GM12878 (cell line): ENCODE results near the gene DCUN1D4. TPM values are rescaled to one million over a fixed set of nuclear protein-coding genes. Genes with fewer than 3 reads are reported as not detected.

Experiments
- ATAC-seq: fragments of 200-7000 bp; cut with Tn5 transposase; 3 replicates; pipeline ENCODE4 v1.9.1; 2020; ENCODE audit warnings: mild to moderate bottlenecking, moderate library complexity
- BruUV-seq: library from RNA; stranded (reverse); fragments of 400-500 nt; replicated peaks from 2 replicates; lab custom pipeline; 2021; lab: Mats Ljungman, UMichigan
- CTCF ChIA-PET: fragments of 300-600 bp; sonication (Branson Sonifier 250); formaldehyde crosslinking; extraction: SDS; loops from one replicate; lab custom pipeline; 2021; ENCODE audit warnings: inconsistent platforms; lab: Yijun Ruan, JAX
- POLR2A ChIA-PET: fragments of 350-600 bp; formaldehyde crosslinking; extraction: SDS; loops from one replicate; lab custom pipeline; 2021; ENCODE audit warnings: inconsistent platforms; lab: Charles Lee
- RAD21 ChIA-PET: fragments of 300-600 bp; sonication (Branson Sonifier 250); formaldehyde crosslinking; loops from one replicate; lab custom pipeline; 2023; ENCODE audit warnings: antibody characterized with exemption; ENCODE audit not compliant: unreplicated experiment; lab: Charles Lee
- SMC1A ChIA-PET: fragments of 300-600 bp; sonication (Branson Sonifier 250); formaldehyde crosslinking; loops from one replicate; lab custom pipeline; 2023; ENCODE audit not compliant: unreplicated experiment, uncharacterized antibody; lab: Charles Lee
- DNase-seq: peaks from one replicate; pipeline ENCODE4 v3.0.0-alpha.2; 2011; ENCODE audit warnings: low read depth, low spot score
- FAIRE-seq: peaks from 3 replicates; lab custom pipeline; 2011; peaks lifted over from hg19 to GRCh38; lab: Jason Lieb, UNC
- H2AFZ ChIP-seq: 2 replicates; pipeline ENCODE4 v1.6.0; 2011; ENCODE audit warnings: low read depth, low read length, control low read depth; ENCODE audit not compliant: control insufficient read depth
- H3K27ac ChIP-seq: 2 replicates; pipeline ENCODE4 v1.5.1; 2011; ENCODE audit warnings: control low read depth; ENCODE audit not compliant: control insufficient read depth, insufficient read depth
- H3K27me3 ChIP-seq, 2 experiments: replicated peaks in 1 of 2; 2 replicates each; pipeline versions ENCODE4 v1.6.0 to v1.6.1; 2011; ENCODE audit warnings: low read length in 1 of 2; ENCODE audit not compliant: control insufficient read depth in 2 of 2, insufficient read depth in 2 of 2
- H3K36me3 ChIP-seq, 2 experiments: 2 replicates each; pipeline ENCODE4 v1.5.1; 2011; ENCODE audit warnings: low read length in 1 of 2; ENCODE audit not compliant: control insufficient read depth in 2 of 2, insufficient read depth in 2 of 2
- H3K4me1 ChIP-seq: 2 replicates; pipeline ENCODE4 v1.6.1; 2011; ENCODE audit warnings: mild to moderate bottlenecking, low read length, moderate library complexity, mixed read lengths; ENCODE audit not compliant: control insufficient read depth, insufficient read depth
- H3K4me2 ChIP-seq: 2 replicates; pipeline ENCODE4 v1.6.0; 2011; ENCODE audit warnings: control low read depth; ENCODE audit not compliant: control insufficient read depth, insufficient read depth
- H3K4me3 ChIP-seq: fragments of 200-600 bp; sonication (generic); 2 replicates; pipeline ENCODE4 v1.5.1; 2016
- H3K79me2 ChIP-seq: 2 replicates; pipeline ENCODE4 v1.6.0; 2011; ENCODE audit warnings: low read length; ENCODE audit not compliant: control insufficient read depth, insufficient read depth
- H3K9ac ChIP-seq: 2 replicates; pipeline ENCODE4 v1.8.0; 2011; ENCODE audit warnings: low read length, control low read depth, mixed read lengths; ENCODE audit not compliant: control insufficient read depth, insufficient read depth
- H3K9me3 ChIP-seq: replicated peaks from 3 replicates; pipeline ENCODE4 v1.5.1; 2011; ENCODE audit warnings: mild to moderate bottlenecking, low read length; ENCODE audit not compliant: control insufficient read depth, insufficient read depth
- H4K20me1 ChIP-seq: 2 replicates; pipeline ENCODE4 v1.6.0; 2011; ENCODE audit not compliant: control insufficient read depth, insufficient read depth
- CUX1 ChIP-seq: IDR thresholded peaks from 2 replicates; pipeline ENCODE4 v1.6.1; 2012; ENCODE audit warnings: improper control_type of control experiment, low read depth, low read length; ENCODE audit not compliant: insufficient replicate concordance
- E2F4 ChIP-seq: IDR thresholded peaks from 2 replicates; pipeline ENCODE4 v1.6.1; 2012; ENCODE audit warnings: low read depth, low read length, improper control_type of control experiment
- EP300 ChIP-seq, 2 experiments: fragments of 150-350 bp in 1 of 2; IDR thresholded peaks; 2 replicates each; pipeline ENCODE4 v1.6.1; 2011 to 2012; ENCODE audit warnings: low read depth in 2 of 2, low read length in 2 of 2, borderline replicate concordance in 1 of 2, improper control_type of control experiment in 1 of 2, inconsistent platforms in 1 of 2; ENCODE audit not compliant: control insufficient read depth in 1 of 2
- ETV6 ChIP-seq, 2 experiments: fragments of 450-650 bp in 1 of 2; IDR thresholded peaks in 1 of 2; conservative IDR thresholded peaks in 1 of 2; 2 replicates each; pipeline ENCODE4 v1.6.1; 2014; ENCODE audit warnings: antibody characterized with exemption in 1 of 2, borderline replicate concordance in 1 of 2, low read depth in 1 of 2, mild to moderate bottlenecking in 1 of 2, moderate library complexity in 1 of 2
- FOS ChIP-seq: IDR thresholded peaks from 3 replicates; pipeline ENCODE4 v1.6.1; 2011; ENCODE audit warnings: borderline replicate concordance; ENCODE audit not compliant: insufficient read length; ENCODE audit errors: extremely low read depth
- FOXM1 ChIP-seq: IDR thresholded peaks from 2 replicates; pipeline ENCODE4 v1.6.1; 2012; ENCODE audit warnings: low read depth, mild to moderate bottlenecking, inconsistent platforms, low read length, moderate library complexity
- HDGF ChIP-seq: fragments of 450-650 bp; IDR thresholded peaks from 2 replicates; pipeline ENCODE4 v1.6.1; 2016; ENCODE audit warnings: antibody characterized with exemption
- KLF5 ChIP-seq: fragments of 450-650 bp; IDR thresholded peaks from 2 replicates; pipeline ENCODE4 v1.6.1; 2014; ENCODE audit warnings: mild to moderate bottlenecking; ENCODE audit not compliant: partially characterized antibody
- NR2C1 ChIP-seq: fragments of 450-650 bp; IDR thresholded peaks from 2 replicates; pipeline ENCODE4 v1.6.1; 2017; ENCODE audit warnings: antibody characterized with exemption, mild to moderate bottlenecking, moderate library complexity
- RB1 ChIP-seq: fragments of 450-650 bp; formaldehyde crosslinking; IDR thresholded peaks from 2 replicates; pipeline ENCODE4 v1.6.1; 2017; ENCODE audit warnings: mild to moderate bottlenecking, borderline replicate concordance
- SIN3A ChIP-seq: IDR thresholded peaks from 2 replicates; pipeline ENCODE4 v1.6.1; 2012; ENCODE audit warnings: low read depth, low read length, improper control_type of control experiment
- SP1 ChIP-seq: IDR thresholded peaks from one replicate; pipeline ENCODE4 v1.6.1; 2011; ENCODE audit warnings: low read depth, low read length
- TBL1XR1 ChIP-seq: IDR thresholded peaks from 2 replicates; pipeline ENCODE4 v1.6.1; 2012; ENCODE audit warnings: low read depth, low read length, improper control_type of control experiment
- TCF3 ChIP-seq: IDR thresholded peaks from 2 replicates; pipeline ENCODE4 v1.6.1; 2012; ENCODE audit warnings: low read depth, mild to moderate bottlenecking, low read length, borderline replicate concordance; ENCODE audit not compliant: insufficient read depth
- YY1 ChIP-seq: IDR thresholded peaks from 2 replicates; pipeline ENCODE4 v1.6.1; 2011; ENCODE audit warnings: low read depth, mild to moderate bottlenecking, low read length
- ZNF24 ChIP-seq: fragments of 450-650 bp; IDR thresholded peaks from 2 replicates; pipeline ENCODE4 v1.6.1; 2017; ENCODE audit warnings: antibody characterized with exemption, mild to moderate bottlenecking
- WGBS: methylation state at CpG from one replicate; pipeline ENCODE4 v1.1.6; 2016; ENCODE audit warnings: low lambda C conversion rate; ENCODE audit not compliant: insufficient replicate concordance, insufficient coverage; ENCODE audit errors: missing lambda C conversion rate; 5-methylcytosine and 5-hydroxymethylcytosine counted together
- in situ Hi-C: fragments of 300-500 bp; cut with MboI; formaldehyde crosslinking; loops from 9 replicates; pipeline ENCODE4 v1.14.3; 2018; ENCODE audit warnings: mixed read lengths
- intact Hi-C: fragments of 100-400 bp; cut with micrococcal nuclease; formaldehyde crosslinking; loops from one replicate; pipeline ENCODE4 v1.14.2; 2022; ENCODE audit not compliant: unreplicated experiment
- polyA plus RNA-seq, 11 experiments: library from polyadenylated mRNA; depleted of rRNA in 4 of 11; unstranded in 6 of 11; stranded (reverse) in 5 of 11; fragments of >200 nt; fragmentation: Nextera tagmentation in 4 of 11; fragmentation: Illumina TruSeq in 1 of 11; extraction: Ambion mirVana in 4 of 11; extraction: Trizol in 1 of 11; gene quantifications; 1 replicate in 1 of 11; 2 replicates in 10 of 11; pipeline versions ENCODE4 v1.2.1 to v1.2.3, GENCODE V29; 2011 to 2016; ENCODE audit warnings: inconsistent platforms in 2 of 11, missing spikeins in 2 of 11, low read depth in 1 of 11
- total RNA-seq, 4 experiments: library from RNA; depleted of rRNA in 3 of 4; stranded (reverse); fragments of >200 nt in 3 of 4; fragmentation: Illumina TruSeq in 1 of 4; extraction: Trizol in 1 of 4; gene quantifications; 2 replicates each; pipeline versions ENCODE4 v1.2.1 to v1.2.3, GENCODE V29; 2013 to 2021

The DCUN1D4 gene
- total and polyA plus RNA-seq, 10 of the 15 experiments (the other 5 are each of a cell fraction or from before 2014, with no cell fraction given) = 7.1 to 62.6 (median 16.8) TPM

GRCh38 chr4:51867689-51868448 lies 24.9 kb downstream of the DCUN1D4 start (continued):
- no peak for TF ChIP-seq ETV6 (conservative IDR thresholded peaks at IDR 0.05 in 1 of 2, IDR thresholded peaks at IDR 0.05 in 1 of 2; ENCODE audit: borderline replicate concordance in 1 of 2, low read depth in 1 of 2)
- TF ChIP-seq SIN3A = no peak
- no peak for TF ChIP-seq E2F4
- no peak for TF ChIP-seq FOXM1
- TF ChIP-seq ZNF24 = no peak
- no peak for TF ChIP-seq KLF5

- no peak overlapping the region for H2AFZ ChIP-seq
- RAD21 ChIA-PET = interaction anchor here (0.7 kb wide), 1 partner anchor 169 kb away, joined by 3 read pairs; no protein-coding TSS in a partner anchor
- no TSS peak for BruUV-seq
- DNase-seq (no peak), FAIRE-seq (no peak), ATAC-seq (no peak)
- POLR2A ChIA-PET = no interaction called here
- intact Hi-C loops (no loop called here), in situ Hi-C loops (no loop called here)
- H3K79me2 ChIP-seq = no peaks in the 10 kb centered on the region
- WGBS = 97% methylated on average over 2 of the region's 2 CpGs
- H3K9ac ChIP-seq = no peak overlapping the region
- H3K4me1 ChIP-seq = no peaks in the 10 kb centered on the region
- peaks cover 17 to 25% of the 10 kb centered on the region in 2 experiments for H3K36me3 ChIP-seq
- no peak overlapping the region for H3K4me3 ChIP-seq
- H3K27ac ChIP-seq = no peak overlapping the region
- SMC1A ChIA-PET = interaction anchor here (0.8 kb wide), 1 partner anchor 19 kb away, joined by 3 read pairs; no protein-coding TSS in a partner anchor
- no peak overlapping the region for H3K4me2 ChIP-seq
- CTCF ChIA-PET = interaction anchor here (1.2 to 1.8 kb wide), 2 partner anchors 11 to 27 kb away, joined by 4 to 6 read pairs; no protein-coding TSS in a partner anchor
- H3K27me3 ChIP-seq = no peaks in the 10 kb centered on the region
- H3K9me3 ChIP-seq = no peaks in the 10 kb centered on the region
- H4K20me1 ChIP-seq = no peaks in the 10 kb centered on the region
- TF ChIP-seq CUX1 (no peak), SIN3A (no peak), SP1 (no peak), EP300 (IDR thresholded peaks at IDR 0.05; ENCODE audit: borderline replicate concordance in 1 of 2, control insufficient read depth in 1 of 2, low read depth in 2 of 2, low read length in 2 of 2) (no peak), NR2C1 (no peak), HDGF (no peak), TBL1XR1 (no peak), FOS (no peak), RB1 (no peak), YY1 (no peak), TCF3 (no peak)
Measured at GRCh38 chr4:51868449-51868847, 25.5 kb downstream of the DCUN1D4 start.
